ENCODE results near the gene CNTN5.

DNA sequence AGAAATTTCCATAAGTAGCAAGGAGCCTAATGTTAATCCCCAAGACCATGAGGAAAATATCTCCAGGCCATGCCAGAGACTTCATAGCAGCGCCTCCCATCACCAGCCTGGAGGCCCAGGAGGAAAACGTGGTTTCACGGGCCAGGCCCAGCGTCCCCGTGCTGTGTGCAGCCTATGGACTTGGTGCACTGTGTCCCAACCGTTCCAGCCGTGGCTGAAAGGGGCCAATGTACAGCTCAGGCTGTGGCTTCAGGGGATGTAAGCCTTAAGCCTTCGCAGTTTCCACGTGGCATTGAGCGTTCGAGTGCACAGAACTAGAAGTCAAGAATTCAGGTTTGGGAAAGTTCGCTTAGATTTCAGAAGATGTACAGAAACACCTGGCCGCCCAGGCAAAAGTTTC lies 510.7 kb downstream of the CNTN5 start:
- TF ChIP-seq EZH2phosphoT487 (IDR thresholded peaks at IDR 0.05; ENCODE audit: insufficient read depth, low read depth) (no peak), EZH2 (IDR thresholded peaks at IDR 0.05; ENCODE audit: insufficient read depth, poor library complexity, severe bottlenecking) (no peak)

Measured in GM23248 (cell line).